Measurements from ENCODE around the gene COPS7B.

DNA sequence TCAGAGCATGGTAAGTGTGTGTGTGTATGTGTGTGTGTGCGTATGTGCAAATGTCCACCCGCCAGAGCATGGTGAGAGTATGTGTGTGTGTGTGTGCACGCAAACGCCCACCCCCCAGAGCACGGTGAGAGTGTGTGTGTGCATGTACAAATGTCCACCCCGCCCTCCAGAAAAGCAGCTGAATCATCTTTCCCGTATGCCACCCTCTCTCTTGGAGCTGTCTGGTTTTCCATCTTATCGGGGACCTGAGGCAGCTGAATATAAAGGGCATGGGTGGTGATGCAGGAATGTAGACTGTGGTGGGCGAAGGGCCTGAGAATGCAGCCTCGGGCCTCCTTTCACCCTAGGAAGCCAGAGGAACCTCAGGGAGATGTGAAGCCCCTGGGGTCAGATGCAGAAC lies 66.9 kb downstream of the COPS7B start:
- TF ChIP-seq, protein P1, sequence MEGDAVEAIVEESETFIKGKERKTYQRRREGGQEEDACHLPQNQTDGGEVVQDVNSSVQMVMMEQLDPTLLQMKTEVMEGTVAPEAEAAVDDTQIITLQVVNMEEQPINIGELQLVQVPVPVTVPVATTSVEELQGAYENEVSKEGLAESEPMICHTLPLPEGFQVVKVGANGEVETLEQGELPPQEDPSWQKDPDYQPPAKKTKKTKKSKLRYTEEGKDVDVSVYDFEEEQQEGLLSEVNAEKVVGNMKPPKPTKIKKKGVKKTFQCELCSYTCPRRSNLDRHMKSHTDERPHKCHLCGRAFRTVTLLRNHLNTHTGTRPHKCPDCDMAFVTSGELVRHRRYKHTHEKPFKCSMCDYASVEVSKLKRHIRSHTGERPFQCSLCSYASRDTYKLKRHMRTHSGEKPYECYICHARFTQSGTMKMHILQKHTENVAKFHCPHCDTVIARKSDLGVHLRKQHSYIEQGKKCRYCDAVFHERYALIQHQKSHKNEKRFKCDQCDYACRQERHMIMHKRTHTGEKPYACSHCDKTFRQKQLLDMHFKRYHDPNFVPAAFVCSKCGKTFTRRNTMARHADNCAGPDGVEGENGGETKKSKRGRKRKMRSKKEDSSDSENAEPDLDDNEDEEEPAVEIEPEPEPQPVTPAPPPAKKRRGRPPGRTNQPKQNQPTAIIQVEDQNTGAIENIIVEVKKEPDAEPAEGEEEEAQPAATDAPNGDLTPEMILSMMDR (IDR thresholded peaks at IDR 0.05): no peak
- TF ChIP-seq ZFX (IDR thresholded peaks at IDR 0.05; ENCODE audit: borderline replicate concordance): no peak
